DMS153 (cell line): ENCODE results near the gene PPFIA1.

Experiments used
- DNase-seq: peaks from one replicate; lab custom pipeline; 2025; lab: John Stamatoyannopoulos, UW

PPFIA1 gene

GRCh38 chr11:70433526-70433925, 163.0 kb downstream of the PPFIA1 start:
- no peak for DNase-seq
